ENCODE results near the gene DSCAM. TPM values are rescaled to one million over a fixed set of nuclear protein-coding genes. Genes with fewer than 3 reads are reported as not detected.
"Not testable (repeated sequence)": the region's sequence is repeated elsewhere in the genome, so short reads cannot be mapped to it uniquely, and the experiment has no call there.

Gene DSCAM
- polyA plus RNA-seq, 4 donors = 0.06 to 0.13 (median 0.11) TPM

GRCh38 chr21:40355076-40355475 lies 491.9 kb downstream of the DSCAM start:
- DNase-seq (ENCODE audit: low read depth in 4 of 4, low spot score in 3 of 4) = no peak

GRCh38 chr21:40351006-40351405 lies 496.0 kb downstream of the DSCAM start:
- no peak for DNase-seq (ENCODE audit: low read depth in 4 of 4, low spot score in 3 of 4)

- DNase-seq (ENCODE audit: low read depth in 4 of 4, low spot score in 3 of 4) = no peak
Measured at GRCh38 chr21:40349591-40349990, 497.4 kb downstream of the DSCAM start.

- DNase-seq (ENCODE audit: low read depth in 4 of 4, low spot score in 3 of 4) = no peak
Measured at GRCh38 chr21:40345711-40346321, 501.1 kb downstream of the DSCAM start.

GRCh38 chr21:40340357-40340756 lies 506.6 kb downstream of the DSCAM start:
- no peak for DNase-seq (ENCODE audit: low read depth in 4 of 4, low spot score in 3 of 4)

GRCh38 chr21:40339050-40339449 lies 507.9 kb downstream of the DSCAM start:
- no peak for DNase-seq (ENCODE audit: low read depth in 4 of 4, low spot score in 3 of 4)

- DNase-seq (ENCODE audit: low read depth in 4 of 4, low spot score in 3 of 4) = no peak
Measured at GRCh38 chr21:40337981-40338380, 509.0 kb downstream of the DSCAM start.

GRCh38 chr21:40335704-40336103 lies 511.3 kb downstream of the DSCAM start:
- no peak for DNase-seq (ENCODE audit: low read depth in 4 of 4, low spot score in 3 of 4)

GRCh38 chr21:40334159-40334558 lies 512.8 kb downstream of the DSCAM start:
- DNase-seq (ENCODE audit: low read depth in 4 of 4, low spot score in 3 of 4) = no peak

- DNase-seq (ENCODE audit: low read depth in 4 of 4, low spot score in 3 of 4) = no peak
Measured at GRCh38 chr21:40333731-40334130, 513.2 kb downstream of the DSCAM start.

- DNase-seq (ENCODE audit: low read depth in 4 of 4, low spot score in 3 of 4) = no peak
Measured at GRCh38 chr21:40331804-40332203, 515.2 kb downstream of the DSCAM start.

- DNase-seq (ENCODE audit: low read depth in 4 of 4, low spot score in 3 of 4) = no peak
Measured at GRCh38 chr21:40331172-40331571, 515.8 kb downstream of the DSCAM start.

GRCh38 chr21:40324389-40324788 lies 522.6 kb downstream of the DSCAM start:
- DNase-seq (ENCODE audit: low read depth in 4 of 4, low spot score in 3 of 4) = no peak

- not testable (repeated sequence) for DNase-seq (ENCODE audit: low read depth in 4 of 4, low spot score in 3 of 4)
Measured at GRCh38 chr21:40320718-40321117, 526.2 kb downstream of the DSCAM start.

GRCh38 chr21:40318371-40318770 lies 528.6 kb downstream of the DSCAM start:
- no peak for DNase-seq (ENCODE audit: low read depth in 4 of 4, low spot score in 3 of 4)

GRCh38 chr21:40316104-40316503 lies 530.9 kb downstream of the DSCAM start:
- DNase-seq (ENCODE audit: low read depth in 4 of 4, low spot score in 3 of 4) = no peak

- no peak for DNase-seq (ENCODE audit: low read depth in 4 of 4, low spot score in 3 of 4)
Measured at GRCh38 chr21:40315626-40316025, 531.3 kb downstream of the DSCAM start.

- no peak for DNase-seq (ENCODE audit: low read depth in 4 of 4, low spot score in 3 of 4)
Measured at GRCh38 chr21:40313260-40313659, 533.7 kb downstream of the DSCAM start.

GRCh38 chr21:40300300-40300699 lies 546.7 kb downstream of the DSCAM start:
- no peak for DNase-seq (ENCODE audit: low read depth in 4 of 4, low spot score in 3 of 4)

GRCh38 chr21:40299451-40299850 lies 547.5 kb downstream of the DSCAM start:
- no peak for DNase-seq (ENCODE audit: low read depth in 4 of 4, low spot score in 3 of 4)

- DNase-seq (ENCODE audit: low read depth in 4 of 4, low spot score in 3 of 4) = no peak
Measured at GRCh38 chr21:40294345-40294744, 552.6 kb downstream of the DSCAM start.

GRCh38 chr21:40291560-40291959 lies 555.4 kb downstream of the DSCAM start:
- DNase-seq (ENCODE audit: low read depth in 4 of 4, low spot score in 3 of 4) = no peak

- DNase-seq (ENCODE audit: low read depth in 4 of 4, low spot score in 3 of 4) = peak in 1 of 4 donors; percentile 13
Measured at GRCh38 chr21:40284409-40284808, 562.5 kb downstream of the DSCAM start.
